ENCODE data around the gene RNF39.
"Not testable (repeated sequence)": the region's sequence is repeated elsewhere in the genome, so short reads cannot be mapped to it uniquely, and the experiment has no call there.

GRCh38 chr6:30033440-30033839 is 42.1 kb downstream of the RNF39 start:
- TF ChIP-seq CTCF (IDR thresholded peaks at IDR 0.05; ENCODE audit: low read length); EZH2 (optimal IDR thresholded peaks at IDR 0.05; ENCODE audit: low read depth, low read length): not testable (repeated sequence)
